Mucosa of gallbladder (tissue), 1 donor: ENCODE data around the gene FSTL4. TPM values are rescaled to one million over a fixed set of nuclear protein-coding genes. Genes with fewer than 3 reads are reported as not detected.
A peak's percentile ranks its signal among the peaks of the same experiment; 100 is the strongest.

Experiments
- DNase-seq: peaks from one replicate; pipeline ENCODE4 v3.0.0-alpha.2; 2020; ENCODE audit warnings: low spot score
- total RNA-seq: library from RNA; stranded (reverse); gene quantifications from one replicate; pipeline ENCODE4 v1.2.1, GENCODE V29; 2021
- donor health status: DM: no; HTN: no; CAD: no.

The FSTL4 gene
- total RNA-seq, 1 donor from 2014 or later = 0.58 TPM

DNA sequence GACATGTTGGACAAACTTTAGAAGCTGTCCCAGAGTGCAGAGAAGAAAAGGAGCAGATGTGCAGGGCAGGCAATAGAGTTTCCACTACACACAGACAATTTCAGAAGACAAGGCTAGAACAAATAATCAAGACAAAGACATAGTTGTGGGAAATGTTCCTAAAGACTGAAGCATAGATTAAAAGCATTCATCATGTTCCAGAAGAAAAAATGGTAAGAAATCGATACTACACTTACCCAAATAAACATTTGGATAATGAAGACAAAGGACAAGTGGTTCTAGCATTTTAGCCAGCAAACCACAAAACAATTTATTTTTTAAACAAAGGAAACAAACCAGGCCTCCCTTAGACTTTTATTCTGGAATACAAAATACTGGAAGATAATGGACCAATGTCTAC lies 97.9 kb downstream of the FSTL4 start:
- no peak for DNase-seq

DNA sequence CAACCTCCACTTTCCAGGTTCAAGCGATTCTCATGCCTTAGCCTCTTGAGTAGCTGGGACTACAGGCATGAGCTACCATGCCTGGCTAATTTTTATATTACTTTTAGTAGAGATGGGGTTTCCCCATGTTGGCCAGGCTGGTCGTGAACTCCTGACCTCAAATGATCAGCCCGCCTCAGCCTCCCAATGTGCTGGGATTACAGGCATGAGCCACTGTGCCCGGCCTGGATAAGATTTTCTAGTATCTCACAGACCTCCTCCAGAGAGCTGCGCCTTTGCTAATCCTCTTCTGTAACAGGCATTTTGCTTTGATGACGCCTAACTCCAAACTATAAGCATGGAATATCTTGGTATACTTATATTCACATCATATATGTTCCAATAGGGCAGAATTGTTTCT lies 99.4 kb downstream of the FSTL4 start:
- DNase-seq = no peak

DNA sequence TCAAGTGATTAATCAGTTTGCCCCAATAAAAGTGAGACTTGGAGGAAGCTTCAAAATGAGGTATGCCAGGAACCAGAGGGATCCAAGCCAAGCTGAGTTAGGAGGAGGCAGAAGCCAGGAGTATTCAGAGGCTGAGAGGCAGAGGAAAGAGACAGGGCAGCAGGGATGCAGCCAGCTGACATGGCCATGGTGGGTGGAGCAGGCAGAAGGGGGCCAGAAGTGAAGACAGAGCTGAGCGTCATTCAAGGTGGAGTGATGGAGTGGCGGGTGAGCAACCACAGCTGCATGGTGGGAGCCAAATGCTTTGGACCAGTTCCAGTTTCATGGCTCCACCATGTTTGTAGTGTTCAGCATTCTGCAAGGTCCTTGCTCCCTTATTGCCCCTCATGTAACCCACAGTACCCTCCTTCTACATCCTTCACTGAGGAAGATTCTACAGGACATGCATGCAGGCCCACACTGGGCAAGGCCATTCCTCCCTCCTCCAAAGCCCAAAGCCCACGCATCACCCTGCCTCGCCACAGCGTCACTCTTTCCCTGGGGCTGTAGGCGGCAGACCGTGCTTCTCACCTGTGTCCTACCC lies 100.6 kb downstream of the FSTL4 start:
- DNase-seq = no peak

GRCh38 chr5:133510634-133511262 lies 101.6 kb downstream of the FSTL4 start:
- no peak for DNase-seq

DNA sequence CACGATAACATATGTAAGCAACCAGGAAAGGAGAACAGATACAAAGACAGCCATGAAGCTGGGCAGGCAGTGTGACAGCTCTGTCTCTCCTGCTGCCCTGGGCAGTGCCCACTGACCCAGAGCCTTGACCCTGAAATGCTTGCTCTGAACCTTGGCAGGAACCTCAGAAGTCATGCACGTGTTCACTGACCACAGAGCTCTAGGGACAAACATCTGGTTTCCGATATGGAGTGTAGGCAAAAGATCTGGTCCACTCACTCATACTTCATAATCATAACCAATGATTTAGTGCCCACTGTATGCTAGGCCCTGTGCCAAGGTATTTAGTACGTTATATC lies 102.6 kb downstream of the FSTL4 start:
- DNase-seq = no peak

DNA sequence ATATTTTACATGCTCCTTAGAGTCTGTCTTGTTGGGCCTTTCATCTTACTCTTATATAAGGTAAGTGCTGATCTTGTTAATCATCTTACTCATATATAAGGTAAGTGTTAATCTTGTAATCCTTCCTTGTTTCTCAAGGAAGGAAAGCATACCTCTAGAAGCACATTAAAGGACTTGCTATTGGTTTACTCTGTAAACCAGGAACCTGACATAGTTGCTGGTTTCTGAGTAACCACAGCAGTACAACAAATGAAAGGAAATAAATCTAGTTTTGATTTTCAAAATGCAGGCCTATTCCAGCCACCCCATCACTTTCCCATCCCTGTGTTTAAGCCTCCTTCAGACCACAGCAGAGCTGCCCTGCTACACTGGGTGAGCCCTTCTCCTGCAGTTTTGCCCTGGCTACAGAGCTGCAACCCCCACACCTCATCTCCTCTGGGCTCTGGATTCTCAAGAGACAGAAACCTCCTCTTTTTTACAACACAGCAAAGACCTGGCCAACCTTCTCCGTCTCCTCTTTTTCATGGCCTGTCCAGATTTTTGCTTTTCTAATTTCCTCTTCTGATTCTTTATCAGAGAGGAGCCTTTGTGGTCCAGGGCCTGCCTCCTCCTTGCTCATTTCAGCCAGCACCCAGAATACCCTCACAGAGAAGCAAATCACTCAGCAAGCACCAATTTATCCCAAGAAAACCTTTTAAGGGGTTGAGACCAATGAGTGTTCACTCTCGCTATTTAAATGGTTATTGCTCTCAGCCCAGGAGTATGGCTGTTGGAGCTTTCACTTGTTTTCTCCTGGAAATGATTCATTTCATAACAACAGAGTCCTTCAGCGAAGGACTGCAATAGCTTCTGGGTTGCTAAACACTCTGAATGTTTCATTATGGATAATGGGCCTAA lies 103.2 kb downstream of the FSTL4 start:
- DNase-seq = no peak

GRCh38 chr5:133508331-133508730 lies 104.0 kb downstream of the FSTL4 start:
- DNase-seq = no peak

GRCh38 chr5:133506181-133506580 lies 106.2 kb downstream of the FSTL4 start:
- no peak for DNase-seq

GRCh38 chr5:133503511-133503910 lies 108.8 kb downstream of the FSTL4 start:
- DNase-seq = no peak

GRCh38 chr5:133499895-133500294 lies 112.4 kb downstream of the FSTL4 start:
- DNase-seq = no peak

DNA sequence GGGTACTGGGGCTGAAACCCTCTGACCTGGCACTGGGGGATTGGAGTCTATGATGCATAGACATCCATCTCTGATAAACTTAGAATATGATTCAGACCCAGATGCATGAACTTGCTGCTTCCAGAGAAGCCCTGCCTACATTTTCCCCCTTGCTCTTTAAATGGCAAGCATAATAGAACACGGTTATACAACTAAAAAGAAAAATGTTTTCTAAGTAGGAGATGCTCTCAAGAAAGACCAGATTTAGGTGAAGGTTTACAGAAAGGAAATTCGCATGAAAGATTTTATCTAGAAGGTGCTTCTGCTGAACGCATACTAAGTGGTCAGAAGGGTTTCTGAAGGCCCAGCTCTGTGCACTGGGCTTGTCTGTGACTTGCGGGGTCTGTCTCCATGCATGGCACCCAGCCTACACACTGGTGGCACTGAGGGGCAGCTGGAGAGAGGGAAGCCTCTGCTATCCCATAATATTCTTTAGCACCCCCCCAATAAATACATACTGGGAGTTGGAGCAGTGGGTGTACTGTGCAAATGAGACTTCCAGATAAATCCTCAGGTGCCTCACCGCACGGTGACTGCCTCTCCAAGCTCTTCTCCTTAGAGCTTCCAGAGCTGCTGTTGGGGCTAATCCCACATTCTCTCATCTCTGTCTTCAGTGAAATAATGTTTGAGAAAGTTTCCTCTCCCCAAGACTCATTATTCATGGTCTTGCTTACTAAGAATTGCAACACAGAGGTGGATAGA lies 114.6 kb downstream of the FSTL4 start:
- DNase-seq = no peak

- no peak for DNase-seq
These were observed 115.7 kb downstream of the FSTL4 start for GRCh38 chr5:133496631-133497030.

- DNase-seq = no peak
These were observed 117.5 kb downstream of the FSTL4 start for GRCh38 chr5:133494923-133495246.

DNA sequence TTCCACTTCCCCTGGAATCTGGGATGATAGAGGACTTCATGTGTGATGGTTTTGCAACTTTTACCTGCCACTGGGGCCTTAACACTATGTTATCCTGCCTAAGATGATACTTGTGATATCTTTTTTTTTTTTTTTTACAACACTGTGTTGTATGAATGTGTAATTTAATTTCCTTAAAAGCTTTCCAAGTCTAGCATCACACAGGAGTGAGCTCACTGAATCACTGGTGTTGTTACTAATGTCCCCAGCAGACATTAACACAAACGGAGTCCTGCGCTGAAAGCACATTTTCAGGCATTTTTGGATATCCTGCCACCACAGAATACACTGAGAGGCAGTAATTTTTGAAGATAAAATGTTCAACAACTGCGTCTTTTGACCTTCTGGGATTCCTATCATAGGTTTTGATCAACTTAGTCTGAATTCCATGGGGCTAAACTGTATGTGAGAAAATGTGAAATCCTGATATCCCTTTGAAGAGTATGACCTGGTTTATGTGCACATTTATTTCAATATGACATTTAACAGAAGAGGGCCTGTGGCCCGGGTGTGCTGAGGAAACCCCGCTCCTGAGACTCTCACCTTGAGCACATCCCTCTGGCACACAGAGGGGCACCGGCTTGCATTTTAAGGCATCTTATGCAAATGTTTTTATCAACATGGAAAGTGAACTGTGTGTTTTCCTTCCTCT lies 118.0 kb downstream of the FSTL4 start:
- DNase-seq = no peak

DNA sequence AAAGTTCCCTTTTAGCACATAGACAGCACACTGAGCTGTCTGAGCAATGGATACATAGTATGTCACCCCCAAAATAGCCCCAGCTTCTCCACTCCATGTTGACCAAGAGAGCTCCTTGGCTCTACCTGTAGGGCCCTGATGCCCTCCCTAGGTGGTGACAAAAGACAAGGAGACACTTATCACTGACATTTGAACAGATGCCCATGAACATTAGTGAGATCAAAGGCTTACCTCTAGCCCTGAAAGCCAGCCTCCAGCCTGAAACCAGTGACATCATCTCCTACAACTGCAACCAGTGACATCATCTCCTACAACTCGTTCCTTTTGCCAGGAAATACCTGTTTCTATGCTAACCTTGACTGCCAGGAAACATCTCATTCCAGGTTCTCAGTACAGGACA lies 122.7 kb downstream of the FSTL4 start:
- no peak for DNase-seq

DNA sequence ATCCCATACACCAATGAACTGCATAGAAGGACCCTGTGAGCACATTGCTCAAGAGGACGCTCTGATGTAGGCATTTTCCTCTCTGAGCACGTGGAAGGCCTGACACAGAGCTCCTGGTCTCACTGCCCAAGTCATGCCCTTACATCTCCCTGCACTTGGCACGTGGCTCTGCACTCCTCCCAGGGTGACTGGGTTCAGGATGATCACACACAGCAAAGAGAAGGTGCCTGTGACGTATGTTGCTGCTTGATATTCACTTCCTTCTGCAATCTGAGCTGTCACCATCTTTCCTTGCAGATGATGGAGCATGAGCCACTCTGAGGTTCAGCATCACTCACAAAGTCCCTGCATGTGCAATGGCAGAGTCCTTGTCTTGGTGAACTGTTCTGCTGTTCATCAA lies 125.2 kb downstream of the FSTL4 start:
- DNase-seq = no peak

- no peak for DNase-seq
These were observed 126.9 kb downstream of the FSTL4 start for GRCh38 chr5:133485468-133485867.

- DNase-seq = peak; percentile 58
These were observed 128.8 kb downstream of the FSTL4 start for GRCh38 chr5:133483406-133484090.

GRCh38 chr5:133482028-133482427 lies 130.3 kb downstream of the FSTL4 start:
- no peak for DNase-seq

DNA sequence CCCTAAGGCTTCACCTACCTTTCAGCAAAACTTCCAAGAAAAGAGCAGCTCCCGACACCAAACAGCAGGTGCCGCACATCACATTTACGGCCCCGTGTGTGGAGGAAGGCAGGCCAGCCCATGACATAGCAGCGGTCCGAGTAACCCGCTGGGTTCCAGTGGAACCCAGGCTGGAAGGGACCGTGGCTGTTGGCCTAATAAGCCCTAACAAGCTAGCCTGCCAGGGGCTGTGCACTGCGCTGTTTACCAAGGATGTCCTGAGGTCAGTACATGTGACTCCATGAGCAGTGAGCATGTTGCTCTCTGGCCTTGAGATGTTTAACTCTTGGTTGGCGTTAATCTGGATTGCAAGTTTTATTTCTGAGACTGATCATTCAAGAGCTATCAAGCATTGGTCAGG lies 131.5 kb downstream of the FSTL4 start:
- DNase-seq = no peak

GRCh38 chr5:133480366-133480765 lies 132.0 kb downstream of the FSTL4 start:
- no peak for DNase-seq
